Activated T-cell treated with anti-CD3 and anti-CD28 coated beads for 1 hour (primary cell): ENCODE measurements around the gene HOXD10.

Experiments
- DNase-seq: peaks from one replicate; pipeline ENCODE4 v3.0.0-alpha.2; 2020; ENCODE audit warnings: low read depth

The HOXD10 gene

GRCh38 chr2:176136374-176137251, 20.0 kb downstream of the HOXD10 start:
- DNase-seq: no peak

GRCh38 chr2:176137252-176137580, 20.6 kb downstream of the HOXD10 start:
- no peak for DNase-seq

GRCh38 chr2:176137906-176138305, 21.3 kb downstream of the HOXD10 start:
- no peak for DNase-seq

- DNase-seq: no peak
Observed at GRCh38 chr2:176138526-176138922, 21.9 kb downstream of the HOXD10 start.

GRCh38 chr2:176138923-176139660, 22.5 kb downstream of the HOXD10 start:
- DNase-seq: no peak

GRCh38 chr2:176139661-176140512, 23.3 kb downstream of the HOXD10 start:
- no peak for DNase-seq

- peak; percentile 54 for DNase-seq
Observed at GRCh38 chr2:176140513-176141317, 24.1 kb downstream of the HOXD10 start.

GRCh38 chr2:176142281-176142680, 25.7 kb downstream of the HOXD10 start:
- no peak for DNase-seq

GRCh38 chr2:176145085-176145969, 28.7 kb downstream of the HOXD10 start:
- DNase-seq: no peak

- no peak for DNase-seq
Observed at GRCh38 chr2:176146101-176146500, 29.5 kb downstream of the HOXD10 start.

GRCh38 chr2:176146645-176147044, 30.1 kb downstream of the HOXD10 start:
- DNase-seq: no peak

GRCh38 chr2:176147210-176147799, 30.7 kb downstream of the HOXD10 start:
- no peak for DNase-seq

- DNase-seq: no peak
Observed at GRCh38 chr2:176147800-176148496, 31.4 kb downstream of the HOXD10 start.

- no peak for DNase-seq
Observed at GRCh38 chr2:176148751-176149421, 32.3 kb downstream of the HOXD10 start.

GRCh38 chr2:176149481-176149938, 32.9 kb downstream of the HOXD10 start:
- no peak for DNase-seq

- no peak for DNase-seq
Observed at GRCh38 chr2:176149939-176150583, 33.5 kb downstream of the HOXD10 start.

GRCh38 chr2:176150584-176151441, 34.2 kb downstream of the HOXD10 start:
- no peak for DNase-seq
